Umbilical cord (tissue), 2 donors: ENCODE results near the gene CAPN5. TPM values are rescaled to one million over a fixed set of nuclear protein-coding genes. Genes with fewer than 3 reads are reported as not detected.
"Not testable (repeated sequence)": the region's sequence is repeated elsewhere in the genome, so short reads cannot be mapped to it uniquely, and the experiment has no call there.

ENCODE experiments used
- DNase-seq: peaks from one replicate; pipeline ENCODE4 v3.0.0-alpha.2; 2015; ENCODE audit warnings: low spot score
- total RNA-seq: library from RNA; depleted of rRNA; stranded (reverse); fragments of >200 nt; gene quantifications from one replicate; pipeline ENCODE4 v1.2.3, GENCODE V29; 2014; ENCODE audit warnings: low replicate concordance; ENCODE audit not compliant: insufficient read depth

The CAPN5 gene
- total RNA-seq, 1 donor from 2014 or later, result 2.4 TPM

- DNase-seq, result no peak
Observed at GRCh38 chr11:77042111-77042726, 24.6 kb upstream of the CAPN5 start.

GRCh38 chr11:77044356-77044755 is 22.4 kb upstream of the CAPN5 start:
- DNase-seq, result no peak

GRCh38 chr11:77044886-77045285 is 21.9 kb upstream of the CAPN5 start:
- DNase-seq, result no peak

- no peak for DNase-seq
Observed at GRCh38 chr11:77046060-77046501, 20.7 kb upstream of the CAPN5 start.

GRCh38 chr11:77047007-77047927 is 19.5 kb upstream of the CAPN5 start:
- DNase-seq, result peak; percentile 97

- DNase-seq, result not testable (repeated sequence)
Observed at GRCh38 chr11:77047928-77048446, 18.8 kb upstream of the CAPN5 start.

- DNase-seq, result no peak
Observed at GRCh38 chr11:77049026-77049425, 17.7 kb upstream of the CAPN5 start.

GRCh38 chr11:77051511-77051910 is 15.3 kb upstream of the CAPN5 start:
- no peak for DNase-seq

GRCh38 chr11:77052518-77052917 is 14.3 kb upstream of the CAPN5 start:
- DNase-seq, result no peak

GRCh38 chr11:77053217-77054015 is 13.4 kb upstream of the CAPN5 start:
- DNase-seq, result no peak

GRCh38 chr11:77054084-77054483 is 12.7 kb upstream of the CAPN5 start:
- DNase-seq, result no peak

GRCh38 chr11:77055101-77055561 is 11.6 kb upstream of the CAPN5 start:
- no peak for DNase-seq

GRCh38 chr11:77055913-77056312 is 10.9 kb upstream of the CAPN5 start:
- no peak for DNase-seq

- DNase-seq, result no peak
Observed at GRCh38 chr11:77056814-77057402, 9.9 kb upstream of the CAPN5 start.

- DNase-seq, result no peak
Observed at GRCh38 chr11:77057938-77058474, 8.8 kb upstream of the CAPN5 start.

- no peak for DNase-seq
Observed at GRCh38 chr11:77058900-77059299, 7.9 kb upstream of the CAPN5 start.

GRCh38 chr11:77059806-77060205 is 7.0 kb upstream of the CAPN5 start:
- DNase-seq, result no peak

- no peak for DNase-seq
Observed at GRCh38 chr11:77060234-77060633, 6.5 kb upstream of the CAPN5 start.

GRCh38 chr11:77061258-77061657 is 5.5 kb upstream of the CAPN5 start:
- not testable (repeated sequence) for DNase-seq

GRCh38 chr11:77062924-77063323 is 3.8 kb upstream of the CAPN5 start:
- DNase-seq, result no peak

GRCh38 chr11:77063407-77063806 is 3.4 kb upstream of the CAPN5 start:
- no peak for DNase-seq
